HT-29 (cell line): ENCODE measurements around the gene TAAR1. TPM values are rescaled to one million over a fixed set of nuclear protein-coding genes. Genes with fewer than 3 reads are reported as not detected.
"Not testable (repeated sequence)": the region's sequence is repeated elsewhere in the genome, so short reads cannot be mapped to it uniquely, and the experiment has no call there.

Experiments used
- DNase-seq: peaks from one replicate; pipeline ENCODE4 v3.0.0-alpha.2; 2015; ENCODE audit warnings: low spot score
- total RNA-seq: library from RNA; depleted of rRNA; stranded (reverse); fragments of >200 nt; shearing (Covaris generic); gene quantifications from 2 replicates; pipeline ENCODE4 v1.2.3, GENCODE V29; 2014

Gene TAAR1
- total RNA-seq, 1 experiment from 2014 or later, result not detected

GRCh38 chr6:132661906-132662305, 2.9 kb upstream of the TAAR1 start:
- DNase-seq, result no peak

- no peak for DNase-seq
Observed at GRCh38 chr6:132651062-132651461, 7.9 kb downstream of the TAAR1 start.

- no peak for DNase-seq
Observed at GRCh38 chr6:132650429-132650828, 8.6 kb downstream of the TAAR1 start.

GRCh38 chr6:132648828-132649227, 10.2 kb downstream of the TAAR1 start:
- DNase-seq, result peak; percentile 12

- DNase-seq, result peak; percentile 58
Observed at GRCh38 chr6:132648356-132648755, 10.6 kb downstream of the TAAR1 start.

- no peak for DNase-seq
Observed at GRCh38 chr6:132643547-132643946, 15.4 kb downstream of the TAAR1 start.

GRCh38 chr6:132637135-132637534, 21.8 kb downstream of the TAAR1 start:
- DNase-seq, result not testable (repeated sequence)

- not testable (repeated sequence) for DNase-seq
Observed at GRCh38 chr6:132635906-132636305, 23.1 kb downstream of the TAAR1 start.

GRCh38 chr6:132635288-132635687, 23.7 kb downstream of the TAAR1 start:
- not testable (repeated sequence) for DNase-seq

- DNase-seq, result no peak
Observed at GRCh38 chr6:132634796-132635195, 24.2 kb downstream of the TAAR1 start.

- no peak for DNase-seq
Observed at GRCh38 chr6:132633362-132633761, 25.6 kb downstream of the TAAR1 start.

- DNase-seq, result no peak
Observed at GRCh38 chr6:132624175-132624574, 34.8 kb downstream of the TAAR1 start, which contains the start of gene TAAR2. Gene TAAR2 (minus strand): TSS chr6:132624275. CDS start chr6:132624275, 0 bp downstream.

GRCh38 chr6:132623106-132623845, 35.7 kb downstream of the TAAR1 start:
- no peak for DNase-seq

- DNase-seq, result no peak
Observed at GRCh38 chr6:132616677-132617076, 42.3 kb downstream of the TAAR1 start.

GRCh38 chr6:132614554-132614953, 44.4 kb downstream of the TAAR1 start:
- DNase-seq, result peak; percentile 56

GRCh38 chr6:132612449-132613108, 46.4 kb downstream of the TAAR1 start:
- DNase-seq, result no peak

- DNase-seq, result no peak
Observed at GRCh38 chr6:132611616-132612015, 47.4 kb downstream of the TAAR1 start.

- peak; percentile 81 for DNase-seq
Observed at GRCh38 chr6:132607544-132608233, 51.3 kb downstream of the TAAR1 start.

GRCh38 chr6:132604635-132605152, 54.3 kb downstream of the TAAR1 start:
- no peak for DNase-seq

GRCh38 chr6:132600900-132601299, 58.1 kb downstream of the TAAR1 start:
- DNase-seq, result not testable (repeated sequence)

- peak; percentile 57 for DNase-seq
Observed at GRCh38 chr6:132598473-132598872, 60.5 kb downstream of the TAAR1 start.

- DNase-seq, result no peak
Observed at GRCh38 chr6:132596201-132596600, 62.8 kb downstream of the TAAR1 start.
